ENCODE data around the gene SFTPA1. TPM values are rescaled to one million over a fixed set of nuclear protein-coding genes. Genes with fewer than 3 reads are reported as not detected.
"Not testable (repeated sequence)": the region's sequence is repeated elsewhere in the genome, so short reads cannot be mapped to it uniquely, and the experiment has no call there.

SFTPA1 gene
- total RNA-seq, 1 experiment from 2014 or later = not detected

DNA sequence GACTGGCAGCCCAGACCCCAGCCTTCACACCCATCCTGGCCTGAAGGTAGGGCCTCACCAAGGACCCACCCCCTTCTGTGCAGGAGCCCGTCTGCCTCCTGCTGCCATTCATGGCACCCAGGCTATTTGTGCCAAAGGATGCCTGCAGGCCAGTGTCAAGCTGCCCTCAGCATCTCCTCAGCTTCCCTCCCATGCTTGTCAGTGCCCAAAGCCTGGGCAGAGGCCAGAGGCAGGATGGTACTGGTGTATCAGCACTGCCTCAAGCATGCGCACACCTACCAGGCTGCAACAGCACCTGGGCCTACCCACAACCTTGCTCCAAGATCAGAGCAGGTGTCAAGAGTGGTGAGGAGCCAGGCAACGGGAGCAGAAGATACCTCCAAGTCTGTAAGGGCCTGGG, 27.6 kb downstream of the SFTPA1 start:
- Histone ChIP-seq H2BK20ac (ENCODE audit: low read depth, low read length, poor library complexity, severe bottlenecking) (no peak overlapping the region), H3K27ac (ENCODE audit: insufficient read length, low read depth, low read length) (no peak overlapping the region), H2BK15ac (ENCODE audit: low read depth, low read length) (no peak overlapping the region), H3K79me1 (ENCODE audit: insufficient read depth, low read depth, low read length, poor library complexity, severe bottlenecking) (no peaks in the 10 kb centered on the region), H4K91ac (ENCODE audit: insufficient read length, low read depth, low read length) (no peak overlapping the region), H2BK12ac (ENCODE audit: insufficient read length, low read depth, low read length) (no peak overlapping the region), H3K18ac (ENCODE audit: insufficient read length, low read depth, low read length) (no peak overlapping the region), H2AK5ac (ENCODE audit: insufficient read length, low read length) (no peak overlapping the region), H4K20me1 (ENCODE audit: control insufficient read depth, insufficient read depth, insufficient read length) (no peaks in the 10 kb centered on the region), H3K14ac (ENCODE audit: insufficient read depth, low read length) (no peak overlapping the region), H2BK120ac (ENCODE audit: low read depth, low read length, poor library complexity, severe bottlenecking) (no peak overlapping the region), H3K56ac (ENCODE audit: insufficient read length, low read depth, low read length) (no peak overlapping the region), H4K5ac (ENCODE audit: insufficient read length, low read depth, low read length) (no peak overlapping the region), H3T11ph (ENCODE audit: low read length) (no peak overlapping the region), H3K9me3 (ENCODE audit: control insufficient read depth, low read depth, low read length) (no peaks in the 10 kb centered on the region), H2BK5ac (ENCODE audit: insufficient read length, low read length) (no peak overlapping the region), H3K23ac (ENCODE audit: insufficient read length, low read depth, low read length) (no peak overlapping the region), H2AFZ (ENCODE audit: low read length) (no peak overlapping the region), H4K8ac (replicated peaks; ENCODE audit: insufficient read length, low read depth, low read length) (no peak overlapping the region), H3K4me2 (ENCODE audit: insufficient read depth, insufficient read length, low read length) (no peak overlapping the region), H3K79me2 (ENCODE audit: insufficient read depth, low read length) (no peaks in the 10 kb centered on the region), H3K4me1 (ENCODE audit: insufficient read depth, low read length) (no peaks in the 10 kb centered on the region), H3K4ac (ENCODE audit: low read depth, low read length) (no peak overlapping the region), H3K23me2 (ENCODE audit: insufficient read length, low read depth, low read length, poor library complexity, severe bottlenecking) (no peaks in the 10 kb centered on the region), H3K27me3 (ENCODE audit: insufficient read depth, low read length) (no peaks in the 10 kb centered on the region), H3K9ac (ENCODE audit: extremely low read depth, insufficient read length, low read length) (no peak overlapping the region)
- Mint-ChIP-seq H3K4me3 (no peak overlapping the region), H3K9me3 (no peaks in the 10 kb centered on the region), H3K27me3 (ENCODE audit: low read depth) (peaks cover 6% of the 10 kb centered on the region; the same call in 1 of the 2 replicates), H3K36me3 (ENCODE audit: insufficient read depth in 1 of 3, low read depth in 3 of 3) (no peaks in the 10 kb centered on the region), H3K27ac (no peak overlapping the region), H3K4me1 (no peaks in the 10 kb centered on the region)
- no CpG with 5 or more reads among the region's 3 CpGs for WGBS (ENCODE audit: extremely low coverage, insufficient read length, low lambda C conversion rate)
- no peak for DNase-seq
- no peak for TF ChIP-seq CTCF (conservative IDR thresholded peaks at IDR 0.05)

DNA sequence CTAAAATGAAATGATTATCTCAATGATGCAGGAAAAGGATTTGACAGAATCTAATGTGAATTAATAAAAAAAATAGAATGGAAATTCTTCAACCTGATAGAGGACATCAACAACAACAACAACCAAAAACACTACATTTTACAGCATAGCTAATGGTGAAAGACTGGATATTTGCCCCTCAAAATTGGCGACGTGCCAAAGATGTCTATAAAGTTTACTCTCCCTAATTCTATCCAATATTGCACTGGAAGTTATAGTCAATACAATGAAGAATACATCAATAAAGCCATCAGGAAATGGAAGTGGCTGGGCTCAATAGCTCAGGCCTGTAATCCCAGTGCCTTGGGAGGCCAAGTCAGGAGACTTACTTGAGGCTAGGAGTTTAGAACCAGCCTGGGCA, 42.0 kb downstream of the SFTPA1 start:
- not testable (repeated sequence) for H2BK15ac ChIP-seq (ENCODE audit: low read depth, low read length); H2BK12ac ChIP-seq (ENCODE audit: insufficient read length, low read depth, low read length); H3K27ac ChIP-seq (ENCODE audit: insufficient read length, low read depth, low read length); H3K79me2 ChIP-seq (ENCODE audit: insufficient read depth, low read length); H3K9me3 Mint-ChIP-seq; H4K20me1 ChIP-seq (ENCODE audit: control insufficient read depth, insufficient read depth, insufficient read length); H3K23ac ChIP-seq (ENCODE audit: insufficient read length, low read depth, low read length); H4K5ac ChIP-seq (ENCODE audit: insufficient read length, low read depth, low read length); H3K27ac Mint-ChIP-seq; H3K14ac ChIP-seq (ENCODE audit: insufficient read depth, low read length); H2BK5ac ChIP-seq (ENCODE audit: insufficient read length, low read length); H3K18ac ChIP-seq (ENCODE audit: insufficient read length, low read depth, low read length); H3K4me1 Mint-ChIP-seq; H3T11ph ChIP-seq (ENCODE audit: low read length); H3K23me2 ChIP-seq (ENCODE audit: insufficient read length, low read depth, low read length, poor library complexity, severe bottlenecking); H3K79me1 ChIP-seq (ENCODE audit: insufficient read depth, low read depth, low read length, poor library complexity, severe bottlenecking); H4K8ac ChIP-seq (replicated peaks; ENCODE audit: insufficient read length, low read depth, low read length); H3K4me1 ChIP-seq (ENCODE audit: insufficient read depth, low read length); H2AK5ac ChIP-seq (ENCODE audit: insufficient read length, low read length); H3K9ac ChIP-seq (ENCODE audit: extremely low read depth, insufficient read length, low read length); DNase-seq; H3K4me2 ChIP-seq (ENCODE audit: insufficient read depth, insufficient read length, low read length); H3K56ac ChIP-seq (ENCODE audit: insufficient read length, low read depth, low read length); H4K91ac ChIP-seq (ENCODE audit: insufficient read length, low read depth, low read length); H3K4ac ChIP-seq (ENCODE audit: low read depth, low read length); H2BK20ac ChIP-seq (ENCODE audit: low read depth, low read length, poor library complexity, severe bottlenecking); H2BK120ac ChIP-seq (ENCODE audit: low read depth, low read length, poor library complexity, severe bottlenecking); H3K27me3 ChIP-seq (ENCODE audit: insufficient read depth, low read length); H3K9me3 ChIP-seq (ENCODE audit: control insufficient read depth, low read depth, low read length); H3K4me3 Mint-ChIP-seq; H2AFZ ChIP-seq (ENCODE audit: low read length); H3K36me3 Mint-ChIP-seq (ENCODE audit: insufficient read depth in 1 of 3, low read depth in 3 of 3)
- no CpG with 5 or more reads among the region's 2 CpGs for WGBS (ENCODE audit: extremely low coverage, insufficient read length, low lambda C conversion rate)
- H3K27me3 Mint-ChIP-seq (ENCODE audit: low read depth) = peaks cover 12% of the 10 kb centered on the region
